GM19372 (cell line): ENCODE results near the gene CD96.
"Not testable (repeated sequence)": the region's sequence is repeated elsewhere in the genome, so short reads cannot be mapped to it uniquely, and the experiment has no call there.

Experiments
- ATAC-seq: cut with Tn5 transposase; IDR thresholded peaks from one replicate; pipeline ENCODE4 v1.9.1; 2021; ENCODE audit warnings: mild to moderate bottlenecking, low read depth, moderate library complexity; ENCODE audit not compliant: unreplicated experiment

The CD96 gene

GRCh38 chr3:111548092-111548491 is 6.1 kb downstream of the CD96 start:
- peak; percentile 58 for ATAC-seq

- ATAC-seq: no peak
These were observed 6.8 kb downstream of the CD96 start for GRCh38 chr3:111548756-111549155.

- not testable (repeated sequence) for ATAC-seq
These were observed 19.9 kb downstream of the CD96 start for GRCh38 chr3:111561902-111562301.

- ATAC-seq: no peak
These were observed 24.8 kb downstream of the CD96 start for GRCh38 chr3:111566844-111567243.

- ATAC-seq: no peak
These were observed 26.4 kb downstream of the CD96 start for GRCh38 chr3:111568355-111568754.

GRCh38 chr3:111568911-111569310 is 26.9 kb downstream of the CD96 start:
- no peak for ATAC-seq

- ATAC-seq: no peak
These were observed 28.5 kb downstream of the CD96 start for GRCh38 chr3:111570404-111571030.

GRCh38 chr3:111571282-111571681 is 29.3 kb downstream of the CD96 start:
- ATAC-seq: no peak

- ATAC-seq: no peak
These were observed 30.0 kb downstream of the CD96 start for GRCh38 chr3:111571907-111572460.

GRCh38 chr3:111577113-111577512 is 35.1 kb downstream of the CD96 start:
- ATAC-seq: no peak

GRCh38 chr3:111577798-111578685 is 36.0 kb downstream of the CD96 start:
- peak; percentile 97 for ATAC-seq

- no peak for ATAC-seq
These were observed 36.9 kb downstream of the CD96 start for GRCh38 chr3:111578867-111579266.

- no peak for ATAC-seq
These were observed 37.5 kb downstream of the CD96 start for GRCh38 chr3:111579495-111579894.

- no peak for ATAC-seq
These were observed 39.6 kb downstream of the CD96 start for GRCh38 chr3:111581403-111582119.

- no peak for ATAC-seq
These were observed 40.1 kb downstream of the CD96 start for GRCh38 chr3:111582120-111582474.

GRCh38 chr3:111584744-111585143 is 42.7 kb downstream of the CD96 start:
- no peak for ATAC-seq

GRCh38 chr3:111585217-111585616 is 43.2 kb downstream of the CD96 start:
- ATAC-seq: no peak

GRCh38 chr3:111588527-111588926 is 46.5 kb downstream of the CD96 start:
- ATAC-seq: no peak

- ATAC-seq: no peak
These were observed 47.5 kb downstream of the CD96 start for GRCh38 chr3:111589303-111590142.

- no peak for ATAC-seq
These were observed 48.1 kb downstream of the CD96 start for GRCh38 chr3:111590143-111590491.
